A549 (cell line): ENCODE results near the gene PBXIP1. TPM values are rescaled to one million over a fixed set of nuclear protein-coding genes. Genes with fewer than 3 reads are reported as not detected.
A peak's percentile ranks its signal among the peaks of the same experiment; 100 is the strongest.

Source experiments
- ATAC-seq, 2 experiments: fragments of 200-7000 bp in 1 of 2; fragments of >200 bp in 1 of 2; cut with Nextera tagmentation in 1 of 2; cut with Tn5 transposase in 1 of 2; 3 replicates each; pipeline versions ENCODE4 v1.8.0 to v1.9.1; 2018 to 2020; ENCODE audit warnings: mild to moderate bottlenecking in 1 of 2, moderate library complexity in 1 of 2
- CTCF ChIA-PET: fragments of 300-600 bp; sonication (Branson Sonifier 250); formaldehyde crosslinking; extraction: SDS; loops from one replicate; lab custom pipeline; 2021; ENCODE audit warnings: antibody characterized with exemption, inconsistent platforms; lab: Yijun Ruan, JAX
- POLR2A ChIA-PET: fragments of 350-600 bp; formaldehyde crosslinking; extraction: SDS; loops from one replicate; lab custom pipeline; 2021; ENCODE audit warnings: antibody characterized with exemption, inconsistent platforms; lab: Yijun Ruan, JAX
- DNase-seq, 2 experiments: peaks; one replicate each; pipeline versions ENCODE4 v3.0.0 to v3.0.0-alpha.2; 2011 to 2016; ENCODE audit warnings: low read depth in 1 of 2, low spot score in 1 of 2
- FAIRE-seq: peaks from 2 replicates; lab custom pipeline; 2011; peaks lifted over from hg19 to GRCh38; lab: Jason Lieb, UNC
- H3K27ac ChIP-seq, 2 experiments: fragments of >200 bp; sonication (Bioruptor Twin); formaldehyde crosslinking; 3 replicates each; pipeline ENCODE4 v1.5.1; 2016 to 2017
- H3K4me1 ChIP-seq: fragments of >200 bp; sonication (Bioruptor Twin); formaldehyde crosslinking; 3 replicates; pipeline ENCODE4 v1.6.1; 2016
- H3K4me2 ChIP-seq: fragments of >200 bp; sonication (Bioruptor Twin); formaldehyde crosslinking; 3 replicates; pipeline ENCODE4 v1.6.1; 2016
- H3K4me3 ChIP-seq: fragments of >200 bp; sonication (Bioruptor Twin); formaldehyde crosslinking; 3 replicates; pipeline ENCODE4 v1.5.1; 2016
- H3K9me3 ChIP-seq: fragments of >200 bp; sonication (Bioruptor Twin); formaldehyde crosslinking; 3 replicates; pipeline ENCODE4 v1.6.1; 2016
- ATOH8 ChIP-seq: fragments of 250-450 bp; sonication (Bioruptor Pico); IDR thresholded peaks from 2 replicates; pipeline ENCODE4 v1.5.0; 2020; ENCODE audit warnings: low read depth, mild to moderate bottlenecking, moderate library complexity
- BHLHE40 ChIP-seq: IDR thresholded peaks from 2 replicates; pipeline ENCODE4 v1.6.1; 2012; ENCODE audit warnings: low read depth, low read length, inconsistent platforms
- CBX2 ChIP-seq: fragments of 200-600 bp; sonication (generic); IDR thresholded peaks from 2 replicates; pipeline ENCODE4 v1.6.1; 2016; ENCODE audit warnings: low read depth, mild to moderate bottlenecking, borderline replicate concordance
- CEBPB ChIP-seq, 2 experiments: fragments of >200 bp in 1 of 2; sonication (Bioruptor Twin) in 1 of 2; formaldehyde crosslinking in 1 of 2; IDR thresholded peaks; 2 replicates each; pipeline ENCODE4 v1.6.1; 2012 to 2016
- CHD2 ChIP-seq: fragments of 150-350 bp; IDR thresholded peaks from 2 replicates; pipeline ENCODE4 v1.6.1; 2014; ENCODE audit warnings: low read length; ENCODE audit not compliant: partially characterized antibody
- CHD4 ChIP-seq: fragments of 200-600 bp; sonication (generic); IDR thresholded peaks from 2 replicates; pipeline ENCODE4 v1.6.1; 2016; ENCODE audit warnings: antibody characterized with exemption, mild to moderate bottlenecking, borderline replicate concordance
- EHF ChIP-seq: fragments of 250-450 bp; sonication (Bioruptor Pico); IDR thresholded peaks from 2 replicates; pipeline ENCODE4 v1.5.0; 2020; ENCODE audit warnings: mild to moderate bottlenecking
- FOSB ChIP-seq: fragments of 250-450 bp; sonication (Bioruptor Pico); IDR thresholded peaks from 2 replicates; pipeline ENCODE4 v1.5.0; 2020; ENCODE audit warnings: mild to moderate bottlenecking, moderate library complexity
- FOSL2 ChIP-seq, 2 experiments: fragments of 450-650 bp in 1 of 2; fragments of >200 bp in 1 of 2; sonication (Bioruptor Twin) in 1 of 2; formaldehyde crosslinking; IDR thresholded peaks; 2 replicates each; pipeline versions ENCODE4 v1.5.0 to v1.6.1; 2016 to 2020; ENCODE audit warnings: mild to moderate bottlenecking in 1 of 2, moderate library complexity in 1 of 2
- HDAC2 ChIP-seq: fragments of 200-600 bp; sonication (generic); IDR thresholded peaks from 2 replicates; pipeline ENCODE4 v1.6.1; 2016
- HEYL ChIP-seq: fragments of 250-450 bp; sonication (Bioruptor Pico); IDR thresholded peaks from 2 replicates; pipeline ENCODE4 v1.8.0; 2021; ENCODE audit warnings: mild to moderate bottlenecking, moderate library complexity
- HMGXB4 ChIP-seq: fragments of 250-450 bp; sonication (Bioruptor Pico); IDR thresholded peaks from 2 replicates; pipeline ENCODE4 v1.5.0; 2021; ENCODE audit warnings: mild to moderate bottlenecking, moderate library complexity, borderline replicate concordance
- HOXB5 ChIP-seq: fragments of 250-450 bp; sonication (Bioruptor Pico); IDR thresholded peaks from 2 replicates; pipeline ENCODE4 v1.5.0; 2020; ENCODE audit warnings: mild to moderate bottlenecking, moderate library complexity
- JUN ChIP-seq, 2 experiments: fragments of >200 bp; sonication (Bioruptor Twin); formaldehyde crosslinking; IDR thresholded peaks; 2 replicates in 1 of 2; 3 replicates in 1 of 2; pipeline ENCODE4 v1.6.1; 2016 to 2017
- KDM1A ChIP-seq: fragments of 200-600 bp; sonication (generic); IDR thresholded peaks from 2 replicates; pipeline ENCODE4 v1.6.1; 2016; ENCODE audit warnings: low read depth, mild to moderate bottlenecking
- MAZ ChIP-seq: fragments of 150-350 bp; IDR thresholded peaks from 2 replicates; pipeline ENCODE4 v1.6.1; 2014; ENCODE audit warnings: antibody characterized with exemption, low read depth, low read length, borderline replicate concordance
- NFE2L2 ChIP-seq: fragments of 150-350 bp; conservative IDR thresholded peaks from 2 replicates; pipeline ENCODE4 v1.6.1; 2014; ENCODE audit warnings: low read length
- POLR2A ChIP-seq: IDR thresholded peaks from 2 replicates; pipeline ENCODE4 v1.6.1; 2012; ENCODE audit warnings: mild to moderate bottlenecking, low read length
- POLR2AphosphoS2 ChIP-seq: conservative IDR thresholded peaks from 2 replicates; pipeline ENCODE4 v1.6.1; 2012; ENCODE audit warnings: low read length, improper control_type of control experiment, inconsistent platforms
- RAD21 ChIP-seq, 2 experiments: fragments of >200 bp in 1 of 2; sonication (Bioruptor Twin) in 1 of 2; formaldehyde crosslinking in 1 of 2; IDR thresholded peaks in 1 of 2; conservative IDR thresholded peaks in 1 of 2; 2 replicates in 1 of 2; 3 replicates in 1 of 2; pipeline ENCODE4 v1.6.1; 2012 to 2018; ENCODE audit warnings: inconsistent platforms in 1 of 2
- RNF2 ChIP-seq: fragments of 200-600 bp; sonication (generic); IDR thresholded peaks from 2 replicates; pipeline ENCODE4 v1.6.1; 2016; ENCODE audit warnings: low read depth, mild to moderate bottlenecking, antibody characterized with exemption, moderate library complexity, borderline replicate concordance
- ZFP36 ChIP-seq: fragments of 450-650 bp; IDR thresholded peaks from 2 replicates; pipeline ENCODE4 v1.6.1; 2014; ENCODE audit warnings: borderline replicate concordance; ENCODE audit not compliant: partially characterized antibody
- ZNF302 ChIP-seq: fragments of 250-450 bp; sonication (Bioruptor Pico); IDR thresholded peaks from 2 replicates; pipeline ENCODE4 v1.9.0; 2021; ENCODE audit warnings: inconsistent platforms, mild to moderate bottlenecking, moderate library complexity
- WGBS: methylation state at CpG from one replicate; pipeline ENCODE4 v1.1.6; 2017; ENCODE audit errors: missing lambda C conversion rate; 5-methylcytosine and 5-hydroxymethylcytosine counted together
- polyA plus RNA-seq, 4 experiments: library from polyadenylated mRNA; depleted of rRNA in 3 of 4; stranded (reverse); fragments of >200 nt; fragmentation: RNase III in 1 of 4; extraction: RNeasy Plus Mini Kit Qiagen cat#74134 plus additional on column Dnase treatment in 1 of 4; gene quantifications; 2 replicates in 3 of 4; 3 replicates in 1 of 4; pipeline ENCODE4 v1.2.3, GENCODE V29; 2011 to 2017
- TF ChIP-seq, protein P1 (sequence below): fragments of >200 bp; sonication (Bioruptor Twin); formaldehyde crosslinking; IDR thresholded peaks from 3 replicates; pipeline ENCODE4 v1.6.1; 2016
- TF ChIP-seq, protein P2 (sequence below): IDR thresholded peaks from 2 replicates; pipeline ENCODE4 v1.6.1; 2012; ENCODE audit warnings: low read depth, borderline replicate concordance

The PBXIP1 gene
- polyA plus RNA-seq, 2 of the 4 experiments (the other 2 are of a cell fraction), result 15.0 to 20.8 TPM

DNA sequence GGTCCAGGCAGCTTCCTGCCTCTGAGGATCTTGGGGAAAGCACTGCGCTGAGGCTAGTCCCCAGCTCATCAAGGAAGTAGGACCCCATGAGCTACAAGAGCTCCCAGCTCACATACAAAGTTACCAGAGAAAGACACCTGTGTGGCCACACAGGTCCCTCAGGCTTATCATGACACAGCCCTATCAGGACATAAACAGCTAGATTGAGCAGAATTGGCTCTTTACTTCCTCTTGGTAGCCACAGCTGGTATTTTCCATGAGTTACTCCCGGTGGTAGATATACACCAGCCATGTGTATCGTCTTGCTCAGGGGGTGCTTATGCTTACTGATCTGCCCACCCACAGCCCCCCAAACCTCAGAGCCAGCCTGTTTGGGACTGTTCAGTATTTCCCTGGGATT lies 38.7 kb upstream of the PBXIP1 start:
- 88% methylated on average over 3 of the region's 3 CpGs for WGBS
- no peak for TF ChIP-seq ZNF302 (CRISPR knock-in tag)
- TF ChIP-seq CHD4, result no peak
- no peak for TF ChIP-seq NFE2L2
- no peak for TF ChIP-seq HMGXB4
- TF ChIP-seq RAD21 (conservative IDR thresholded peaks at IDR 0.05 in 1 of 2, IDR thresholded peaks at IDR 0.05 in 1 of 2), result no peak
- no peak for TF ChIP-seq FOSL2 (IDR thresholded peaks at IDR 0.05)
- TF ChIP-seq FOSL2 (CRISPR knock-in tag; IDR thresholded peaks at IDR 0.05), result no peak
- TF ChIP-seq RNF2, result no peak
- TF ChIP-seq, protein P1, sequence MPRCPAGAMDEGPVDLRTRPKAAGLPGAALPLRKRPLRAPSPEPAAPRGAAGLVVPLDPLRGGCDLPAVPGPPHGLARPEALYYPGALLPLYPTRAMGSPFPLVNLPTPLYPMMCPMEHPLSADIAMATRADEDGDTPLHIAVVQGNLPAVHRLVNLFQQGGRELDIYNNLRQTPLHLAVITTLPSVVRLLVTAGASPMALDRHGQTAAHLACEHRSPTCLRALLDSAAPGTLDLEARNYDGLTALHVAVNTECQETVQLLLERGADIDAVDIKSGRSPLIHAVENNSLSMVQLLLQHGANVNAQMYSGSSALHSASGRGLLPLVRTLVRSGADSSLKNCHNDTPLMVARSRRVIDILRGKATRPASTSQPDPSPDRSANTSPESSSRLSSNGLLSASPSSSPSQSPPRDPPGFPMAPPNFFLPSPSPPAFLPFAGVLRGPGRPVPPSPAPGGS, result no peak
- TF ChIP-seq CEBPB (IDR thresholded peaks at IDR 0.05), result no peak
- TF ChIP-seq MAZ, result no peak
- no peak for TF ChIP-seq HEYL (CRISPR knock-in tag)

GRCh38 chr1:154994269-154994587 lies 38.3 kb upstream of the PBXIP1 start:
- no peak for FAIRE-seq
- no peak for DNase-seq
- ATAC-seq, result no peak
- no peak for TF ChIP-seq EHF (CRISPR knock-in tag)
- TF ChIP-seq BHLHE40, result no peak
- no peak for TF ChIP-seq CBX2
- no peak for TF ChIP-seq ZNF302 (CRISPR knock-in tag)
- TF ChIP-seq POLR2A, result no peak
- no peak for TF ChIP-seq ZFP36
- TF ChIP-seq POLR2AphosphoS2, result no peak
- TF ChIP-seq FOSB (CRISPR knock-in tag), result no peak
- no peak for TF ChIP-seq NFE2L2
- TF ChIP-seq, protein P2, sequence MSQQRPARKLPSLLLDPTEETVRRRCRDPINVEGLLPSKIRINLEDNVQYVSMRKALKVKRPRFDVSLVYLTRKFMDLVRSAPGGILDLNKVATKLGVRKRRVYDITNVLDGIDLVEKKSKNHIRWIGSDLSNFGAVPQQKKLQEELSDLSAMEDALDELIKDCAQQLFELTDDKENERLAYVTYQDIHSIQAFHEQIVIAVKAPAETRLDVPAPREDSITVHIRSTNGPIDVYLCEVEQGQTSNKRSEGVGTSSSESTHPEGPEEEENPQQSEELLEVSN, result no peak
- TF ChIP-seq HDAC2, result no peak
- no peak for TF ChIP-seq KDM1A
- TF ChIP-seq JUN (IDR thresholded peaks at IDR 0.05), result no peak
- no peak for TF ChIP-seq FOSL2 (IDR thresholded peaks at IDR 0.05)
- TF ChIP-seq FOSL2 (CRISPR knock-in tag; IDR thresholded peaks at IDR 0.05), result no peak
- TF ChIP-seq ATOH8 (CRISPR knock-in tag), result no peak
- TF ChIP-seq CHD2, result no peak
- TF ChIP-seq MAZ, result no peak
- TF ChIP-seq HOXB5 (CRISPR knock-in tag), result no peak
- 62% methylated on average over 1 of the region's 1 CpG for whole genome bisulfite sequencing
- Histone ChIP-seq H3K4me1 (peaks cover 36% of the 10 kb centered on the region), H3K9me3 (no peaks in the 10 kb centered on the region), H3K4me3 (no peak overlapping the region), H3K27ac (peak overlapping the region; percentile 35 to 63; a peak in 4 of 6 replicates), H3K4me2 (no peak overlapping the region)
- POLR2A ChIA-PET, result interaction anchor here (1.2 to 6.0 kb wide), 4 partner anchors 11 to 38 kb away, joined by 4 to 91 read pairs (median 12); partner anchors contain the start of genes CKS1B, FLAD1, PBXIP1 and SHC1
- CTCF ChIA-PET, result interaction anchor here (1.4 kb wide), 1 partner anchor 90 kb away, joined by 7 read pairs; no protein-coding TSS in a partner anchor

More for the DNA sequence above, 38.7 kb upstream of the PBXIP1 start:
- H3K4me1 ChIP-seq, result peaks cover 40% of the 10 kb centered on the region
- DNase-seq (no peak), ATAC-seq (no peak), FAIRE-seq (no peak)
- ChIA-PET POLR2A (interaction anchor here (0.6 to 6.0 kb wide), 6 partner anchors 11 to 389 kb away, joined by 4 to 91 read pairs (median 7); partner anchors contain the start of genes CKS1B, FLAD1, PBXIP1 and PYGO2), CTCF (interaction anchor here (1.4 kb wide), 1 partner anchor 90 kb away, joined by 7 read pairs; no protein-coding TSS in a partner anchor)
- no peak overlapping the region for H3K4me2 ChIP-seq
- peak overlapping the region; percentile 35 to 63; a peak in 4 of 6 replicates for H3K27ac ChIP-seq
- no peaks in the 10 kb centered on the region for H3K9me3 ChIP-seq
- no peak overlapping the region for H3K4me3 ChIP-seq
